ENCODE measurements around the gene MMP25.

The MMP25 gene

DNA sequence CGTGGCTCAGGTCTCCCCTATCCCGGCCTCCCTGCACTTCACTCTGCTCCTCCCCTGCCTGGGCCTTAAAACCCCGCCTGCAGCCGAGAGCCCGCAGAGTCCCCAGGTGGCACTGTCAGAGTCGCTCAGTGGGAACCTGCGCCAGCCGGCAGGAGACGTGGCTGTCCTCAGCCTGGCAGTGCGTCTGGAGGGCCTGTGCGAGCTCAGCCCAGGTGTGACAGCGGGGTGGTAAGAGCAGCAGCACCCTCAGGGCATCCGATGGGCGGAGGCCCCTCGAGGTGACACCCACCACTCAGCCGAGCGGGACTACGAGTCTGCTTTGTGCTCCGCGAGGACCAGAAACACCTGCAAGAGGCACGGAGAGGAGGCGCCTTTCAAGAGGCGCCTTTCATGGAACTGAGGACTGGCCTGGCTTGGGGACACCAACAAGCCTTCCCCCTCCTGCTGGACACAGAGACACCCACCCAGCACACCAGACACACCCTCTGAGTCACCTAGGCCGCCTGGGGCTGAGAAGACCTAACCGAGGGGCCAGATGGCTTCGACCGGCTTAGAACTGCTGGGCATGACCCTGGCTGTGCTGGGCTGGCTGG is 33.4 kb upstream of the MMP25 start, which contains the start of gene CLDN9:
CLDN9 (plus strand) TSS at position 96 of the 593 bp plus-strand sequence; CDS start at position 536, 440 bp downstream.
- Mint-ChIP-seq H3K36me3 (ENCODE audit: low read depth) (no peaks in the 10 kb centered on the region), H3K4me1 (peaks cover 12% of the 10 kb centered on the region), H3K9me3 (no peaks in the 10 kb centered on the region), H3K27me3 (peaks cover 14% of the 10 kb centered on the region), H3K27ac (no peak within 1 kb of the TSS), H3K4me3 (no peak within 1 kb of the TSS)
- DNase-seq (no peak), ATAC-seq (no peak)

DNA sequence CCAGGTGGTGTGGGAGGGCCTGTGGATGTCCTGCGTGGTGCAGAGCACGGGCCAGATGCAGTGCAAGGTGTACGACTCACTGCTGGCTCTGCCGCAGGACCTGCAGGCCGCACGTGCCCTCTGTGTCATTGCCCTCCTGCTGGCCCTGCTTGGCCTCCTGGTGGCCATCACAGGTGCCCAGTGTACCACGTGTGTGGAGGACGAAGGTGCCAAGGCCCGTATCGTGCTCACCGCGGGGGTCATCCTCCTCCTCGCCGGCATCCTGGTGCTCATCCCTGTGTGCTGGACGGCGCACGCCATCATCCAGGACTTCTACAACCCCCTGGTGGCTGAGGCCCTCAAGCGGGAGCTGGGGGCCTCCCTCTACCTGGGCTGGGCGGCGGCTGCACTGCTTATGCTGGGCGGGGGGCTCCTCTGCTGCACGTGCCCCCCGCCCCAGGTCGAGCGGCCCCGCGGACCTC is 32.8 kb upstream of the MMP25 start:
- ATAC-seq, result no peak
- Mint-ChIP-seq H3K36me3 (ENCODE audit: low read depth) (no peaks in the 10 kb centered on the region), H3K9me3 (no peaks in the 10 kb centered on the region), H3K4me3 (no peak overlapping the region), H3K27me3 (peaks cover 19% of the 10 kb centered on the region), H3K4me1 (peaks cover 12% of the 10 kb centered on the region), H3K27ac (no peak overlapping the region)
- DNase-seq, result no peak

DNA sequence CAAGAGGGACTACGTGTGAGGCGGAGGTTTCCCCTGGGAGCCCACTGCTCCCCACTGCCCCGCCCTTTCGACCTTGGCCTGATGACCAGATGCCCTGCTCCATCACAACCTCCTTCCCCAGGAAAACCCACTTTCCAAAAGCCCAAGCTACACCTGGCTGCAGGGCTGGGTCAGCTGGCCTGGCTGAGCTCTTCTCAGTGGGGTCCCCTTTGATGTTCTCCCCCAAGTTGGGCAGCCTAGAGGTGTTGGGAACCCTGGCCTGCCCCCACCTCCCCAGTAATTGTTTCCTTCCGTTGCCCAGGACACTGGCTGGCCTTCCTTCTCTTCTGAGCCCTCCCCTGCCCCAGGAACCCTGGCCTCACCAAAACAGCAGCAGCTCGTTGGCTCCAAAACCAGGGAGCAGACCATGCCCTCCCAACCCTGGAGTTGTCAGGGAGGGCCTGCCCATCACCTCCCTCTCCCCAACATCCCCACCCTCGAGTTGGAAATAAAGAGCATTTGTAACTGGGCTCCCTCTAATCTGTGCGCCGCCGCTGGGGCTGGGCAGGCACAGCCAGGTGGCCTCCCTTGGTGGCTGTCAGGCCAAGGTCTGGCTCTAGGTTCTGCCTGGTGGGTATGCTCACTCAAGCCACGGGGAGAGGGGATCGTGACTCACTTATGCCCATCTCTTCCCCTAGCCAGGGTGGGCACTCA is 32.2 kb upstream of the MMP25 start:
- H3K27ac Mint-ChIP-seq, result no peak overlapping the region
- H3K4me1 Mint-ChIP-seq, result peaks cover 8% of the 10 kb centered on the region
- H3K36me3 Mint-ChIP-seq (ENCODE audit: low read depth), result no peaks in the 10 kb centered on the region
- no peak overlapping the region for H3K4me3 Mint-ChIP-seq
- no peak for ATAC-seq
- peaks cover 21% of the 10 kb centered on the region for H3K27me3 Mint-ChIP-seq
- DNase-seq, result no peak
- no peaks in the 10 kb centered on the region for H3K9me3 Mint-ChIP-seq

DNA sequence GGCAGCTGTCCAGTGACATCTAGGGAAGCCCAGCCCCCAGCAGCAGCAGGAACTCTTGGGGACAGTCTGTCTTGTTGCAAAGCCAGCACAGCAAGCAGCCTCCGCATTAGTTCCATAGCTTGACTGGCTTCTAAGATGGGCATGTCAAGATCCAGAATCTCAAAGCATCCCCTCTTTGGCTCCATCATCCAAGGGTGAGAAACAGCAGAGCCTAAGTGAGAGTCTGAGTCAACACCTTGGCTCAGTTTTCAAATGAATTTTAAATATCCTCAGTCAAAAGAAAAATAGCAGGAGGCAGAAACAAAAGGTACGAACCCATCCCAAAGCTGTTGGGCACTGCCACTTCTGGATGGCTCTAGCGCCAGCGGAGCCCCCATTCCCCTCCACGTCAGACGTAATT is 31.4 kb upstream of the MMP25 start:
- Mint-ChIP-seq H3K4me3 (no peak overlapping the region), H3K9me3 (no peaks in the 10 kb centered on the region), H3K36me3 (ENCODE audit: low read depth) (no peaks in the 10 kb centered on the region), H3K4me1 (peaks cover 14% of the 10 kb centered on the region), H3K27ac (no peak overlapping the region), H3K27me3 (peaks cover 22% of the 10 kb centered on the region)
- ATAC-seq, result no peak
- no peak for DNase-seq

DNA sequence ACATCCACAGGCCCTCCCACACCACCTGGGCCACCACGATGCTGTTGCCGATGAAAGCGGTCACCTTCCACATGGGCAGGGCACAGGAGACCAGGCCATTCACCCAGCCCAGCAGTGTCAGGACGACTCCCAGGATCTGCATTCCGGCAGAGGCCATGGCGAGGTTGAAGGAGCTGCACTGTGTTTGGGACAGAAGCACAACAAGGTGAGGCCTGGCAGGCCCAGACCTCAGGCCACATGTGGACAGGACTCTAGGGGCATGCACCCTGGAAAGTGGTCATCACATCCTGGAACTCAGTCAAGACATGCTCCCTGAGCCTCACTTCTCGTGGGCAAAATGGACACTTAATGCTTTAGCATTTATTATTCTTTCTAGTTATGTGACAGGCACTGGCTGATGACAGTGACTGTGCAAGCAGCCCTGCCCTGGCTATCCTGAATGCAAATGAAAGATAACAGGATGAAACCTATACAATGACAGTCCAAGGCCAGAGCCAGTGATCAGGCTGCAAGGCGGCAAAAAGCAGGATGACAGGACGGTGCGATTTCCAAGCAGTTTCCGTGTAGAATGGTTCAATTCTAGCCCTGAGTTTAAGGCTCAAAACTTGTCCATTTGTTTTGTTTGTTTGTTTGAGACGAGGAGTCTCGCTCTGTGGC is 30.4 kb upstream of the MMP25 start:
- H3K27me3 Mint-ChIP-seq, result peaks cover 23% of the 10 kb centered on the region
- H3K36me3 Mint-ChIP-seq (ENCODE audit: low read depth), result no peaks in the 10 kb centered on the region
- no peaks in the 10 kb centered on the region for H3K9me3 Mint-ChIP-seq
- no peak overlapping the region for H3K4me3 Mint-ChIP-seq
- H3K27ac Mint-ChIP-seq, result no peak overlapping the region
- DNase-seq (no peak), ATAC-seq (no peak)
- H3K4me1 Mint-ChIP-seq, result peaks cover 21% of the 10 kb centered on the region

DNA sequence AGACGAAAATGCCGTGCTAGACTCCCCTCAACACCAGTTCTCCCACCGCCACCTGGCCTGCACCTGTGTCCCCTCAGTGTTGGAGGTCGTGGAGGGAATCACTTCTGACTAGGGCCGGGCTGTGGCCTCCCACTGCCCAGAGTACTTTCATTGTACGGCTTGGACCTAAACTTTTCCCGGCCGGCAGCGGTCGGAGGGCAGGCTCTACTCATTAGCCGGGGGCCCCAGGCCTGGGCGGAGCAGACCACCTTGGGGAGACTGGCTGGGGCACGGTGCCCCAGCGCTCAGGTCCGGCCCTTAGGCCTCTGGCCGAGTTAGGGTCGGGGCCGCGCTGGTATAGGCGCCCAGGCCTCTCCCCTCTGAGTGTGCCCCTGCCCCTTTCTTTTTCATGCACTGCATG is 29.0 kb upstream of the MMP25 start:
- H3K36me3 Mint-ChIP-seq (ENCODE audit: low read depth), result no peaks in the 10 kb centered on the region
- H3K27ac Mint-ChIP-seq, result no peak overlapping the region
- no peak for DNase-seq
- H3K27me3 Mint-ChIP-seq, result peaks cover 23% of the 10 kb centered on the region
- peaks cover 33% of the 10 kb centered on the region for H3K4me1 Mint-ChIP-seq
- ATAC-seq, result no peak
- no peak overlapping the region for H3K4me3 Mint-ChIP-seq
- H3K9me3 Mint-ChIP-seq, result no peaks in the 10 kb centered on the region

DNA sequence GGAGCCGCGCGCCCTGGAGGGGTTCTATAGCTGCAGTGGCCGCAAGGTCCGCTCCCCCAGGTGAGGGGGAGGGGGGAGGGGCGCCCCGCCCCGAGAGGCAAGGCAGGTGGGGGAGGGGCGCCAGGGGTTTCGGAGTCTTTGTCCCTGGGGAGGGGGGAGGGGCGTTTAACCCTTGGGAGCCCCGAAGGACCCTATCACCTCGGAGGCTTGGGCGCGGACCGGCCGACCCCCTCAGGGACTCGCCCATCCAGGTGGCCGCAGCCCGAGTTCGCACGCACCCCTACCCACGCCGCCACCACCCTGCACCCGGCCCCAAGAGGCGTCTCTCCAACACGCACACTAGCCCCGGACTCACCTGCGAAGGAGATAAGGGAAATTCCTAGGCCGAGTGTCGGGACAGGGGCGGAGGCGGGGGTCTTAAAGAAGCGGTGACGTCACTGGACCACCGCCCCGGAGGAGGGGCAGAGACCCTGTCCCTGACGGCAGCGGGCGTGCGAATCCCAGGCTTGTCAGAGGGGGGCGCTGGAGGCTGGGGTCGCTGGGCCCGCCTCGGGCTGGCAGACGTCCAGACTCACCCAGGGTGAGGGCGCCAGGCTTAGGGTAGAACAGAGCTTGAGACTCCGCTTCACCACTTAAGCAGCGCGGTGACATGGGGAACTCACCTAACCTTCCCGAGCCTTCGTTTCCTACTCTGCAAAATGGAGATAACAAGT is 28.4 kb upstream of the MMP25 start, which contains the start of gene CLDN6:
CLDN6 (minus strand) TSS at position 390 of the 713 bp plus-strand sequence. CDS start 2,162 bp downstream, outside the sequence.
- H3K27ac Mint-ChIP-seq, result no peak within 1 kb of the TSS
- ATAC-seq, result no peak
- no peak within 1 kb of the TSS for H3K4me3 Mint-ChIP-seq
- DNase-seq, result peak; percentile 63
- peaks cover 39% of the 10 kb centered on the region for H3K4me1 Mint-ChIP-seq
- no peaks in the 10 kb centered on the region for H3K9me3 Mint-ChIP-seq
- H3K36me3 Mint-ChIP-seq (ENCODE audit: low read depth), result no peaks in the 10 kb centered on the region
- peaks cover 18% of the 10 kb centered on the region for H3K27me3 Mint-ChIP-seq

DNA sequence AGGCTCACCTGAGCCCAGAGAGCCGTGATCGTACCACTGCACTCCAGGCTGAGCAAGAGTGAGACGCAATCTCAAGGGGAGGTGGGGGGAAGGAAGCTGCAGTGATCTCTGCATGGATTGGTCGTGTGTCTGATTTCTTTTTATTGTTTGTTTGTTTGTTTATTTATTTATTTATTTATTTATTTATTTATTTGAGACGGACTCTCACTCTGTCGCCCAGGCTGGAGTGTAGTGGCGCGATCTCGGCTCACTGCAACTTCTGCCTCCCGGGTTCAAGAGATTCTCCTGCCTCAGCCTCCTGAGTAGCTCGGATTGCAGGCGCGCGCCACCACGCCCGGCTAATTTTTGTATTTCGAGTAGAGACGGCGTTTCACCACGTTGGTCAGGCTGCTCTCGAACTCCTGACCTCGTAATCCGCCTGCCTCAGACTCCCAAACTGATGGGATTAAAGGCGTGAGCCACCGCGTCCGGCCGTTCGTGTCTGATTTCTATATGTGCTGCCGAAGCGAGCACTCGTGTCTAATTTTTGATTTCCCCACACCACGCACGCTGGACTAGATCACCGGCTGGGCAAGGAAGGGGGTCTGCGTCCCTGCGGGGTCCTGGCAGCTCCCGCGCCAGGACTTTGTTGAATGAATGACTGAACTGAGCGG is 26.6 kb upstream of the MMP25 start:
- ATAC-seq, result no peak
- H3K27ac Mint-ChIP-seq, result peak overlapping the region; percentile 75

DNA sequence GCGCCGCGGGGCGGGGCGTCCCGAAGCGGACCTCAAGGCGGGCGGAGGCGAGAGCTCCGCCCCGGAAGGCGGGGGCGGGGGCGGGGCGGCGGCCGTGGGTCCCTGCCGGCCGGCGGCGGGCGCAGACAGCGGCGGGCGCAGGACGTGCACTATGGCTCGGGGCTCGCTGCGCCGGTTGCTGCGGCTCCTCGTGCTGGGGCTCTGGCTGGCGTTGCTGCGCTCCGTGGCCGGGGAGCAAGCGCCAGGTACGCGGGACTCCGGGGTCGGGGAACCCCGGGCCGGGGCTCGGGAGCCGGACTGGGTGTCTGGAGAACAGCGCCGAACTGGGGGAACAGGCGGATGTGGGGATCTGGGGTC is 26.1 kb upstream of the MMP25 start, which contains the start of gene TNFRSF12A:
TNFRSF12A (plus strand) TSS at position 122 of the 357 bp plus-strand sequence; CDS start at position 152, 30 bp downstream.
- Mint-ChIP-seq H3K27ac (peak within 1 kb of the TSS; percentile 97), H3K4me3 (peak within 1 kb of the TSS; percentile 85), H3K36me3 (ENCODE audit: low read depth) (no peaks in the 10 kb centered on the region), H3K4me1 (peaks cover 54% of the 10 kb centered on the region), H3K27me3 (peaks cover 11% of the 10 kb centered on the region), H3K9me3 (no peaks in the 10 kb centered on the region)
- ATAC-seq, result no peak
- DNase-seq, result peak; percentile 76

More for the DNA sequence above, 26.6 kb upstream of the MMP25 start:
- DNase-seq, result no peak
- H3K36me3 Mint-ChIP-seq (ENCODE audit: low read depth), result no peaks in the 10 kb centered on the region
- peaks cover 53% of the 10 kb centered on the region for H3K4me1 Mint-ChIP-seq
- H3K27me3 Mint-ChIP-seq, result peaks cover 11% of the 10 kb centered on the region
- peak overlapping the region; percentile 85 for H3K4me3 Mint-ChIP-seq
- H3K9me3 Mint-ChIP-seq, result no peaks in the 10 kb centered on the region

DNA sequence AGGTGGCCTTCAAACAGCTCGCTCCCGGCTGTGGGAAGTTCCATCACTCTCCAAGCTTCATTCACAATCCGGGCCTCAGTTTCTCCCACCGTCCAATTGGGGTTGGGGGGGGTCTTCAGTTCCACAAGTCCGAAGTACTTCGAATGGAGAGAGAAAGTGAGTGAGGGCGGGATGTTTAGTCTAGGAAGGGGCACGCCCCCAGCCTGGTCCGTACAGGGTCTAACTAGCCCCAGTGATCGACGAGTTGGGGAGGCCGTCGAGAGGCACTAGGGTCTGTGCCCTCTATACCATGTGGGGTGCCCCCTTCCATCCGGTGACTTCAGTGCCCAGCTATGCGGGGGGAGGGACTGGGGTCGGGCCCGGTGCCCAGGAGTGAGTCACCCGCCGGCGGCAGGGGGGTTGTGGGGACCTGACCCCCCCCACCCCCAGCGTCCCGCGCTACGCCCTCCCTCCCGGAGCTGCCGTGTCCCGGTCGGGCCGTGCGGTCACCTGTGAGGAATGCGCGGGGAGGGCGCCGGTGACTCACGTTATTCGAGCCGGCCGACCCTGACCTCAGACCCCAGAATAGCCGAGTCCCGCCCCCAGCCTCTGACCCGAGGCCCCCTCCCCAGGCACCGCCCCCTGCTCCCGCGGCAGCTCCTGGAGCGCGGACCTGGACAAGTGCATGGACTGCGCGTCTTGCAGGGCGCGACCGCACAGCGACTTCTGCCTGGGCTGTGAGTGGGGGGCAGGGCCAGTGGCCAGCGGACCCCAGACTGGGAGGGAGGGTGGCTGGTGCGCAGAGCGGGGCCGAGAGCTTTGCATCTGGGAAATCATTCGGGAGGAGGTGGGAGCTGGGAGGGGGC is 25.5 kb upstream of the MMP25 start:
- peak; percentile 65 for DNase-seq
- peaks cover 11% of the 10 kb centered on the region for H3K27me3 Mint-ChIP-seq
- H3K36me3 Mint-ChIP-seq (ENCODE audit: low read depth), result no peaks in the 10 kb centered on the region
- H3K4me1 Mint-ChIP-seq, result peaks cover 55% of the 10 kb centered on the region
- H3K27ac Mint-ChIP-seq, result peak overlapping the region; percentile 97
- ATAC-seq, result no peak
- no peaks in the 10 kb centered on the region for H3K9me3 Mint-ChIP-seq
- peak overlapping the region; percentile 85 for H3K4me3 Mint-ChIP-seq

DNA sequence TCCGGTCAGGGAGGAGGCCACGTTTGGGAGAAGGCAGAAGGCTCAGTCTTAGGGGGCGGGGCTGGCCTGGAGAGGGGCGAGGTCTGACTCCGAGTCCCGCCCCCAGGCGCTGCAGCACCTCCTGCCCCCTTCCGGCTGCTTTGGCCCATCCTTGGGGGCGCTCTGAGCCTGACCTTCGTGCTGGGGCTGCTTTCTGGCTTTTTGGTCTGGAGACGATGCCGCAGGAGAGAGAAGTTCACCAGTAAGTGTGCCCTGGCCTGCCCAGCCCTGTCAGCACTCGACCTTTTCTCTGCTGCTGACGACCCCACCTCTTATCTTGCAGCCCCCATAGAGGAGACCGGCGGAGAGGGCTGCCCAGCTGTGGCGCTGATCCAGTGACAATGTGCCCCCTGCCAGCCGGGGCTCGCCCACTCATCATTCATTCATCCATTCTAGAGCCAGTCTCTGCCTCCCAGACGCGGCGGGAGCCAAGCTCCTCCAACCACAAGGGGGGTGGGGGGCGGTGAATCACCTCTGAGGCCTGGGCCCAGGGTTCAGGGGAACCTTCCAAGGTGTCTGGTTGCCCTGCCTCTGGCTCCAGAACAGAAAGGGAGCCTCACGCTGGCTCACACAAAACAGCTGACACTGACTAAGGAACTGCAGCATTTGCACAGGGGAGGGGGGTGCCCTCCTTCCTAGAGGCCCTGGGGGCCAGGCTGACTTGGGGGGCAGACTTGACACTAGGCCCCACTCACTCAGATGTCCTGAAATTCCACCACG is 24.7 kb upstream of the MMP25 start:
- H3K4me1 Mint-ChIP-seq, result peaks cover 55% of the 10 kb centered on the region
- DNase-seq (peak; percentile 90), ATAC-seq (peak; percentile 64)
- peak overlapping the region; percentile 85 for H3K4me3 Mint-ChIP-seq
- peaks cover 7% of the 10 kb centered on the region for H3K36me3 Mint-ChIP-seq (ENCODE audit: low read depth)
- H3K27ac Mint-ChIP-seq, result peak overlapping the region; percentile 97
- H3K9me3 Mint-ChIP-seq, result no peaks in the 10 kb centered on the region
- peaks cover 10% of the 10 kb centered on the region for H3K27me3 Mint-ChIP-seq

DNA sequence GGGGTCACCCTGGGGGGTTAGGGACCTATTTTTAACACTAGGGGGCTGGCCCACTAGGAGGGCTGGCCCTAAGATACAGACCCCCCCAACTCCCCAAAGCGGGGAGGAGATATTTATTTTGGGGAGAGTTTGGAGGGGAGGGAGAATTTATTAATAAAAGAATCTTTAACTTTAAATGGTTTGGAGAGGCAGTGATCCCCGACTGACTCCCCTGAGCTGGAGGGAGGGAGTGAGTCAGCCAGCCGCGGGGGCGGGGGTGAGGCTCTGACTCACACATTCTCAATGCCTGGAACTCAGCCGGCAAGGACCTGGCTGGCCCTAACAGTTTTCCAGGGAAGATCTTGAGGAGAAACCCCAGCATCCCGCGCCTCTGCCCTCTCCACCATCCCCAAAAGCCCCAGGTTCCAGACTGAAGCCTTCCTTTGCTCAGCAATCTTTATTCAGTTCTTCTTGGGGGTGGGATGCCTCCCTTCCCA is 24.1 kb upstream of the MMP25 start:
- Mint-ChIP-seq H3K27ac (peak overlapping the region; percentile 97), H3K27me3 (peaks cover 10% of the 10 kb centered on the region), H3K4me1 (peaks cover 55% of the 10 kb centered on the region), H3K36me3 (ENCODE audit: low read depth) (peaks cover 8% of the 10 kb centered on the region), H3K4me3 (peak overlapping the region; percentile 85), H3K9me3 (no peaks in the 10 kb centered on the region)
- peak; percentile 92 for DNase-seq
- ATAC-seq, result peak; percentile 33
